Large intestine (tissue), 3 donors: ENCODE results near the gene TTN. TPM values are rescaled to one million over a fixed set of nuclear protein-coding genes. Genes with fewer than 3 reads are reported as not detected.

Experiments
- DNase-seq, 2 donors: peaks; one replicate each; pipeline versions ENCODE4 v3.0.0 to v3.0.0-alpha.2; 2013
- H3K27ac ChIP-seq: one replicate; pipeline ENCODE4 v1.5.1; 2013; ENCODE audit warnings: low read length
- H3K27me3 ChIP-seq: 2 replicates; pipeline ENCODE4 v1.6.1; 2013; ENCODE audit warnings: low read length; ENCODE audit not compliant: control insufficient read depth, insufficient read depth
- H3K36me3 ChIP-seq: 2 replicates; pipeline ENCODE4 v1.6.1; 2013; ENCODE audit warnings: low read length; ENCODE audit not compliant: control insufficient read depth, insufficient read depth
- H3K4me1 ChIP-seq: one replicate; pipeline ENCODE4 v1.6.1; 2013; ENCODE audit warnings: low read length; ENCODE audit not compliant: control insufficient read depth, insufficient read depth
- H3K4me3 ChIP-seq: one replicate; pipeline ENCODE4 v1.5.1; 2013; ENCODE audit warnings: low read length
- H3K9me3 ChIP-seq: one replicate; pipeline ENCODE4 v1.6.1; 2013; ENCODE audit warnings: mild to moderate bottlenecking, low read depth, low read length, moderate library complexity; ENCODE audit not compliant: control insufficient read depth
- WGBS: methylation state at CpG from one replicate; pipeline ENCODE4 v1.1.5; 2013; ENCODE audit warnings: low lambda C conversion rate; ENCODE audit not compliant: insufficient coverage; 5-methylcytosine and 5-hydroxymethylcytosine counted together
- polyA plus RNA-seq: library from polyadenylated mRNA; unstranded; fragments of 120-200 nt; gene quantifications from one replicate; pipeline ENCODE4 v1.2.1, GENCODE V29; 2013

The TTN gene
- polyA plus RNA-seq, 1 donor: 0.90 TPM

DNA sequence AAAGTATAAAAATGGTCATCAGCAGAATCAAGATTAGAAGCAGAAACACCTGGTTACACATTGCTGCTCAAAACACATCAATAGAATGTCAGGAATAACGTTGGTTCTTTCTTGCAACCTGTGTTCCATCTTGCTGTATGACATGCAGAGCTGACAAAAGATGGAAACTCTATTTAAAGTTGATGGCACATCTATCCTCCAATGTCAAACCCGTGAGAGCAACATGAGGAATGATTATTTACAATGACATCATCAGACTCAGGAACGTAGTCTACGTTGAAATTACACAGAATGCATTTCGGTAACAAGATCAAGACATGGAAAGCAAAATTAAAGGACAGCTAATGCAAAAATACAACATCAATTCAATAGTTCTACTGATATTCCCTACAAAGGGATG lies 26.2 kb upstream of the TTN start:
- H3K36me3 ChIP-seq: no peaks in the 10 kb centered on the region
- WGBS: no CpG with 5 or more reads among the region's 5 CpGs
- no peak overlapping the region for H3K27ac ChIP-seq
- no peaks in the 10 kb centered on the region for H3K4me1 ChIP-seq
- DNase-seq: no peak
- no peaks in the 10 kb centered on the region for H3K27me3 ChIP-seq
- H3K4me3 ChIP-seq: no peak overlapping the region
- H3K9me3 ChIP-seq: no peaks in the 10 kb centered on the region

DNA sequence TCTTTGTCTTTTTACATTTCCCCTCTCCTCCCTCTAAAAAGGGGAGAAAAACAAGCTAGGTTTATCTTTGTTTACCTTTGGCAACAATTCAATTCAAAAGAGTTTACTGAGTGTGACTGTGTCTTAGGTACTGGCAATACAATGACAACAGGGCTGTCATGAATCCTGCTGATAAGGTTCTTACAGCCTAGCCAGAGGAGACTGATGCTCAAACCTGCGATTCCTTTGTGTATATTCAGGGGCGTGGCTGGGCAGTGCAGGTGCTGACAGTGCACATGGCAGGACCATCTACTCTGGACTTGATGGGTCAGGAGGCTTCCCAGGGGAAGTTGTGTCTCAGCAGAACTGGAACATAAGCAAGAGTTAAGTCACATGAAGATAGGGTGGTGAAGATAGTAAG lies 23.2 kb upstream of the TTN start:
- no peak overlapping the region for H3K27ac ChIP-seq
- WGBS: no CpG with 5 or more reads among the region's 2 CpGs
- DNase-seq: peak; percentile 17 to 27
- H3K9me3 ChIP-seq: no peaks in the 10 kb centered on the region
- H3K4me3 ChIP-seq: no peak overlapping the region
- no peaks in the 10 kb centered on the region for H3K27me3 ChIP-seq
- no peaks in the 10 kb centered on the region for H3K4me1 ChIP-seq
- no peaks in the 10 kb centered on the region for H3K36me3 ChIP-seq

DNA sequence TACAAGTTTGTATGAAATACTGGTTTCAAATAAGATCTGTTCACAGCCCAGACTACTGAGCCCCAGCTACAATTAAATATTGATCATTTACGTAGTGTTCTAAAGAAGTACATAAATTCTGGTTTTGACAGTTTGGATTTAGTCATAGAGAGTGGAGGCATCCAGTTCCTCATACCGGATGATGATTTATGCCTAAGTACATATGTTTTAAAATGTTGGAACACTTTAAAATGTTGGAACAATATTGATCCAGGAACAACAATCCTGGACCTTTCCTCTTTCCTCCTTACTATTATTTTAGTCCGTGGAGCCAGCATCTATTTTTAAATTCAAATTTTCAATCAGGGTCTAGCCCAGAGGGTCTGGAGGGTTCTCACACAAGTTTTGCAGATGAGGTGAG lies 22.8 kb upstream of the TTN start:
- DNase-seq: no peak
- Histone ChIP-seq H3K4me3 (no peak overlapping the region), H3K27me3 (no peaks in the 10 kb centered on the region), H3K36me3 (no peaks in the 10 kb centered on the region), H3K4me1 (no peaks in the 10 kb centered on the region), H3K27ac (no peak overlapping the region), H3K9me3 (no peaks in the 10 kb centered on the region)
- no CpG with 5 or more reads among the region's 3 CpGs for WGBS

GRCh38 chr2:178829299-178829960 lies 22.2 kb upstream of the TTN start:
- H3K4me3 ChIP-seq: no peak overlapping the region
- no peaks in the 10 kb centered on the region for H3K27me3 ChIP-seq
- no peaks in the 10 kb centered on the region for H3K4me1 ChIP-seq
- no peaks in the 10 kb centered on the region for H3K36me3 ChIP-seq
- no peaks in the 10 kb centered on the region for H3K9me3 ChIP-seq
- no peak overlapping the region for H3K27ac ChIP-seq
- DNase-seq: no peak
- 92% methylated on average over 2 of the region's 3 CpGs for WGBS

GRCh38 chr2:178828486-178828881 lies 21.3 kb upstream of the TTN start:
- WGBS: 92% methylated on average over 2 of the region's 4 CpGs
- Histone ChIP-seq H3K9me3 (no peaks in the 10 kb centered on the region), H3K4me1 (no peaks in the 10 kb centered on the region), H3K27me3 (no peaks in the 10 kb centered on the region), H3K4me3 (no peak overlapping the region), H3K27ac (no peak overlapping the region), H3K36me3 (no peaks in the 10 kb centered on the region)
- DNase-seq: no peak

GRCh38 chr2:178827739-178828485 lies 20.7 kb upstream of the TTN start:
- Histone ChIP-seq H3K4me3 (no peak overlapping the region), H3K36me3 (no peaks in the 10 kb centered on the region), H3K27ac (no peak overlapping the region), H3K4me1 (no peaks in the 10 kb centered on the region), H3K9me3 (no peaks in the 10 kb centered on the region), H3K27me3 (no peaks in the 10 kb centered on the region)
- WGBS: 75% methylated on average over 7 of the region's 9 CpGs
- DNase-seq: peak in 1 of 2 donors; percentile 5

DNA sequence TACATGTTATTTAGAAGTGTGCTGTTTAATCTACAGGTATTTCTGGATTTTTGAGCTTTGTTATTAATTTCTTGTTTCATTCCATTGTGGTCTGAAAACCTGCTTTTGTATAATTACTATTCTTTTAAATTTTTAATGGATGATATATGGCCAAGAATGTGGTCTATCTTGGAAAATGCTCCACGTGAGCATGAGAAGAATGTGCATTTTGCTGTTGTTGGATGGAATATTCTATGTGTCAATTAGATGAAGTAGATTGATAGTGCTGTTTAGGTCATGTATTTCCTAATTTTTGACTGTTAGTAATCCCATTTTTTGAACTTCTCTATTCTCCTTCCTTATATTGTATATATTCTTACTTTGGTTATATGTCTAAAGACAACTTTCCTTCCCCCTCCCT lies 19.9 kb upstream of the TTN start:
- no peaks in the 10 kb centered on the region for H3K27me3 ChIP-seq
- H3K36me3 ChIP-seq: no peaks in the 10 kb centered on the region
- WGBS: 100% methylated on average over 1 of the region's 1 CpG
- no peak for DNase-seq
- H3K27ac ChIP-seq: no peak overlapping the region
- no peaks in the 10 kb centered on the region for H3K9me3 ChIP-seq
- H3K4me1 ChIP-seq: no peaks in the 10 kb centered on the region
- no peak overlapping the region for H3K4me3 ChIP-seq

DNA sequence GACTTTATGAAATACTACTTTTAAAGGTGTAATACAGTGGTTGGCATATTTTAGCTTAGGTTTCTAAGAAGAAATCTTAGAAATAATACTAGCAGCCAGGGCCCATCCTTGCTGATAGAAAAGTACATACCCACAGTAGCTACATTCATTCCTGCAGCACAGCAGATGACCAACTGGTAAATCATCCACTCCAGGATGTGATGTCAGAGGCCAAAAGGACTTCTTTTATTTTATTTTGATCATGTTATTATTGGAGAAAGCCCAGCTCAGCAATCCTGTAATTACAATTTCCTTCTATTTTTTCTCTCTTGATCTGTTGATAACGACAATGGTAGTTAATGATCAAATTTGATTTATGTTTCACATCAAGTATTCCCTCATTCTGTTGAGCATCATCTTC lies 18.0 kb upstream of the TTN start:
- Histone ChIP-seq H3K36me3 (no peaks in the 10 kb centered on the region), H3K4me3 (no peak overlapping the region), H3K27ac (no peak overlapping the region), H3K9me3 (no peaks in the 10 kb centered on the region), H3K4me1 (no peaks in the 10 kb centered on the region), H3K27me3 (no peaks in the 10 kb centered on the region)
- DNase-seq: no peak
- no CpG with 5 or more reads among the region's 1 CpG for WGBS

DNA sequence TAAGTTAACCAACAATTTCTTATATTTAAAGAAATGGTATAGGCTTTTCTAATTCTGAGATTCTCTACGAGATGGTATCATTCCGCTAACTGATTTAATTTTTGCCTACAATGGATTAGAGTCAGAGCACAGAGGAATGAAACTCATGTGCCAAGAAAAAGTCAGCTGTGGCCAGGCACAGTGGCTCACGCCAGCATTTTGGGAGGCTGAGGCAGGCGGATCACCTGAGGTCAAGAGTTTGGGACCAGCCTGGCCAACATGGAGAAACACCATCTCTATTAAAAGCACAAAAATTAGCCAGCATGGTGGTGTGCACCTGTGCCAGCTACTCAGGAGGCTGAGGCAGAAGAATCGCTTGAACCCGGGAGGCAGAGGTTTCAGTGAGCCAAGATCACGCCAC lies 17.0 kb upstream of the TTN start:
- no peaks in the 10 kb centered on the region for H3K9me3 ChIP-seq
- WGBS: no CpG with 5 or more reads among the region's 7 CpGs
- no peaks in the 10 kb centered on the region for H3K4me1 ChIP-seq
- no peak for DNase-seq
- H3K27ac ChIP-seq: no peak overlapping the region
- H3K4me3 ChIP-seq: no peak overlapping the region
- H3K36me3 ChIP-seq: no peaks in the 10 kb centered on the region
- H3K27me3 ChIP-seq: no peaks in the 10 kb centered on the region

- no peaks in the 10 kb centered on the region for H3K9me3 ChIP-seq
- no peak for DNase-seq
- no peak overlapping the region for H3K27ac ChIP-seq
- no peaks in the 10 kb centered on the region for H3K4me1 ChIP-seq
- no peaks in the 10 kb centered on the region for H3K27me3 ChIP-seq
- H3K4me3 ChIP-seq: no peak overlapping the region
- no peaks in the 10 kb centered on the region for H3K36me3 ChIP-seq
- no CpG with 5 or more reads among the region's 4 CpGs for WGBS
These were observed 12.8 kb upstream of the TTN start for GRCh38 chr2:178819992-178820391.
